ENCODE measurements around the gene DLGAP1.
A peak's percentile ranks its signal among the peaks of the same experiment; 100 is the strongest.

The DLGAP1 gene

DNA sequence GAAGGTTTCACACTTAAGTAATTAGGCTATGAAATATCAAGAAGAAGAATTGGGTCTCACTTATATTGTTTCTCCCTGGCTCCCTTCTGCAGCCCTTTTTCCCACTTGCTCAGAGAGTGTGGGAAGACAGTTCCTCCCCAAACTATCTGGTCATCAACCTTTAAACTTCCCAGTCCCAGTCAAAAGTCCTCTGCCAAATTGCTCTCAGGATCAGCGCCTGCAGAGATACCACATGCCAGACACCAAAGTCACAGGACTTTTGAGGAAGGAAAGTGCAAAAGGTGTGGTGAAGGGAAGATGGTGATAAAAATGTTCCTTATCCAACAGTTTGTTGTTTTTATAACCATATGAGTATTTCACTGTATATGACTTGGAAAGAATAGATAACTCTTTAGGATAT is 51.3 kb downstream of the DLGAP1 start:
- Histone ChIP-seq H3K36me3 (ENCODE audit: control insufficient read depth, insufficient read depth, low read length) (no peaks in the 10 kb centered on the region), H3K27me3 (replicated peaks; ENCODE audit: control insufficient read depth, insufficient read depth, low read length) (no peaks in the 10 kb centered on the region), H3K4me3 (replicated peaks; ENCODE audit: low read depth, low read length) (no peak overlapping the region)
- TF ChIP-seq, protein P1, sequence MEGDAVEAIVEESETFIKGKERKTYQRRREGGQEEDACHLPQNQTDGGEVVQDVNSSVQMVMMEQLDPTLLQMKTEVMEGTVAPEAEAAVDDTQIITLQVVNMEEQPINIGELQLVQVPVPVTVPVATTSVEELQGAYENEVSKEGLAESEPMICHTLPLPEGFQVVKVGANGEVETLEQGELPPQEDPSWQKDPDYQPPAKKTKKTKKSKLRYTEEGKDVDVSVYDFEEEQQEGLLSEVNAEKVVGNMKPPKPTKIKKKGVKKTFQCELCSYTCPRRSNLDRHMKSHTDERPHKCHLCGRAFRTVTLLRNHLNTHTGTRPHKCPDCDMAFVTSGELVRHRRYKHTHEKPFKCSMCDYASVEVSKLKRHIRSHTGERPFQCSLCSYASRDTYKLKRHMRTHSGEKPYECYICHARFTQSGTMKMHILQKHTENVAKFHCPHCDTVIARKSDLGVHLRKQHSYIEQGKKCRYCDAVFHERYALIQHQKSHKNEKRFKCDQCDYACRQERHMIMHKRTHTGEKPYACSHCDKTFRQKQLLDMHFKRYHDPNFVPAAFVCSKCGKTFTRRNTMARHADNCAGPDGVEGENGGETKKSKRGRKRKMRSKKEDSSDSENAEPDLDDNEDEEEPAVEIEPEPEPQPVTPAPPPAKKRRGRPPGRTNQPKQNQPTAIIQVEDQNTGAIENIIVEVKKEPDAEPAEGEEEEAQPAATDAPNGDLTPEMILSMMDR (IDR thresholded peaks at IDR 0.05; ENCODE audit: insufficient read depth, low read length, poor library complexity, severe bottlenecking), result no peak
- DNase-seq (ENCODE audit: extremely low read depth, insufficient read length), result no peak

DNA sequence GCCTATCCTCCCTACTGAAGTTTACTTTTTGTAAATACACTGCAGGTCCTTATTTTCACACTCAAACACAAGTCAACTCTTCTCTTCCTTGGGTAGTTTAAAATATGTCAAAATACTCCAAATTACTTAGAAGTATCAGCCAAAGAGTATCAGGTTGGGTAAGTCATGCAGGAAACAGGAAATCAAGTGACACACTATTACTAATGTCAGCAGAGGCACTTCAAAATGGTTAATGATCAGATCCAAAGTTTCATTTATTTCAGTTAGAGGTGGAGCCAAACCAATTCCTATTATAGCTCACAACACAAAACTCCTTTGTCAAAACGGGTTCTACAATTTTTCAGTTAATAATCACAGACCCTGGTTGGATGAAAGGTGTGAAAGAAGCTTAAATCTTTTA is 54.2 kb downstream of the DLGAP1 start:
- DNase-seq (ENCODE audit: extremely low read depth, insufficient read length), result no peak
- TF ChIP-seq, protein P1 (IDR thresholded peaks at IDR 0.05; ENCODE audit: insufficient read depth, low read length, poor library complexity, severe bottlenecking), result no peak
- Histone ChIP-seq H3K27me3 (replicated peaks; ENCODE audit: control insufficient read depth, insufficient read depth, low read length) (no peaks in the 10 kb centered on the region), H3K4me3 (replicated peaks; ENCODE audit: low read depth, low read length) (no peak overlapping the region), H3K36me3 (ENCODE audit: control insufficient read depth, insufficient read depth, low read length) (no peaks in the 10 kb centered on the region)

DNA sequence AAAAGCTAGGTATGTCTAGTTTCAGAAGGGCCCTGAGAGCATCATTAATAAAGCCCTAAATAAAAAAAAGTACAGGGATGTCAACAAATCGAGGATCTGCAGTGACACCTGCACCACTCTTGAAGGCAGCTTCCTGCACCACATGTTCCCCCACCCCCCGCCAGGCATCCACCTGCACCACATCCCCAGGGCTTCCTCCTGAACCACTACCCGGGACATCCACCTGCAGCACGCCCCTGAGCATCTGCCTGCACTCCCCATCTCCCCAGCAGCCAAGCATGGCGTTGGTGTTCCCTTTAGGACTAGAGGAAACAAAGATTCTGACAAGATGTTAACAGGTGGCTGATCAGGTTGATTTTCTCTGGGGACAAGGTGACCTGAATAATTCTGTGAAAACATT is 55.2 kb downstream of the DLGAP1 start:
- peak; percentile 50 for DNase-seq (ENCODE audit: extremely low read depth, insufficient read length)
- Histone ChIP-seq H3K4me3 (replicated peaks; ENCODE audit: low read depth, low read length) (no peak overlapping the region), H3K27me3 (replicated peaks; ENCODE audit: control insufficient read depth, insufficient read depth, low read length) (no peaks in the 10 kb centered on the region), H3K36me3 (ENCODE audit: control insufficient read depth, insufficient read depth, low read length) (no peaks in the 10 kb centered on the region)
- TF ChIP-seq, protein P1 (IDR thresholded peaks at IDR 0.05; ENCODE audit: insufficient read depth, low read length, poor library complexity, severe bottlenecking), result no peak

DNA sequence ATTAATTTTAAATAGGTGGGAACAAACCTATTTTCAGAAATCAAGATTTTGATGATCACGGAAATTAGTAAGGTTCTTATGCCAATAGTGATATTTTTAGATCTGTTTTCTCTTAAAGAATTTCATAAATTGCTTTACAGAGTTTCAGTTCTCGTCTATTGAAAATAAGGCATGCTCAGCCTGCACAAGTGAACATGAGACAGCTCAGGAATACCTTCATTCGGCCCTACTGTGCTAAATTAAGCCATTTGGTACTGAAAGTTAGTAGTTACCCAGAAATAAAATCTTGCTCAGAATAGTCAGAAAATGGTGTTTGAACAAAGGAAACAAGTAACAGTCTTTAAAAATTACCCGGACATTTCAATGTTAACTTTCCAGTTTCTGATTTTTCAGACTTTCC is 60.4 kb downstream of the DLGAP1 start:
- DNase-seq (ENCODE audit: extremely low read depth, insufficient read length), result peak; percentile 37
- TF ChIP-seq, protein P1 (IDR thresholded peaks at IDR 0.05; ENCODE audit: insufficient read depth, low read length, poor library complexity, severe bottlenecking), result no peak
- peak overlapping the region; percentile 15 for H3K4me3 ChIP-seq (replicated peaks; ENCODE audit: low read depth, low read length)
- no peaks in the 10 kb centered on the region for H3K27me3 ChIP-seq (replicated peaks; ENCODE audit: control insufficient read depth, insufficient read depth, low read length)
- no peaks in the 10 kb centered on the region for H3K36me3 ChIP-seq (ENCODE audit: control insufficient read depth, insufficient read depth, low read length)

DNA sequence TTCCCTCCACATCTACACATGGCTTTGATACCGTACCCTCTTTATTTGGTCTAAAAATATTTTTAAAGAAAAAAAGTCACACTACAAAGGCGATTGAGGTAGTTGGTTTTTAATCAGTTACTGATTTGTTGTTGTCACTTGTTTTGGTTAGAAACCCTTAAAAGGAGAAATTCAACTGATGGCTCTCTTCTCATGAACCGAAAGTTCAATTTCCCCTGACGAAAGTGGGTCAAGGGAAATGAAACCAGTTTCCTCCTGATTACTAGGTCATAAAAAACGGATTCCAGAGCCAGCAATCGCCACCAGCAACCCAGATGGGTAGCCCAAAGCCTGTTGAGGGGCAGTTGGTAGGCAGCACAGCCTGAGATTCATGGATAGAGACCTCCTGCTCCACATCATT is 63.2 kb downstream of the DLGAP1 start:
- TF ChIP-seq, protein P1 (IDR thresholded peaks at IDR 0.05; ENCODE audit: insufficient read depth, low read length, poor library complexity, severe bottlenecking), result no peak
- peak; percentile 57 for DNase-seq (ENCODE audit: extremely low read depth, insufficient read length)
- Histone ChIP-seq H3K27me3 (replicated peaks; ENCODE audit: control insufficient read depth, insufficient read depth, low read length) (no peaks in the 10 kb centered on the region), H3K36me3 (ENCODE audit: control insufficient read depth, insufficient read depth, low read length) (no peaks in the 10 kb centered on the region), H3K4me3 (replicated peaks; ENCODE audit: low read depth, low read length) (no peak overlapping the region)

DNA sequence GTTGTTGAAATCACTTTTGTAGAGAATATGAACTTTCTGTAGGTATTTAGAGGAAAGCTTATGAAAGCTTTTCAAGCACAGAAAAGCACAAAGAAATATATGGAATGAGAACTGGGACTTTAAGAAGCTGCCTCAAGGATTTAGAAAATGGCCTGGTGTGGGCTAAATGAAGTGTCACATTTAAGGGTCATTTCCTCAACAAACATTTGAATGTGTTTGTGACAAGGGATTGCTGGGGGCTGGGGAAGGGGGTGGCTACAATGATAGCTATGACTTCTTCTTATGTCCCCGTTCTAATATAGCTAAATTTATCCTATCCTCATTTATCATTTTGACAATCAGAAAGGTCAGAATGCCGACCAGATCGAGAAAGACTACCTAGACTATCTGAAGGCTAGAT is 69.2 kb downstream of the DLGAP1 start:
- TF ChIP-seq, protein P1 (IDR thresholded peaks at IDR 0.05; ENCODE audit: insufficient read depth, low read length, poor library complexity, severe bottlenecking), result no peak
- Histone ChIP-seq H3K36me3 (ENCODE audit: control insufficient read depth, insufficient read depth, low read length) (no peaks in the 10 kb centered on the region), H3K27me3 (replicated peaks; ENCODE audit: control insufficient read depth, insufficient read depth, low read length) (no peaks in the 10 kb centered on the region), H3K4me3 (replicated peaks; ENCODE audit: low read depth, low read length) (no peak overlapping the region)
- no peak for DNase-seq (ENCODE audit: extremely low read depth, insufficient read length)

All from GM06990 (cell line).